ENCODE data around the gene POLR1B.

DNA sequence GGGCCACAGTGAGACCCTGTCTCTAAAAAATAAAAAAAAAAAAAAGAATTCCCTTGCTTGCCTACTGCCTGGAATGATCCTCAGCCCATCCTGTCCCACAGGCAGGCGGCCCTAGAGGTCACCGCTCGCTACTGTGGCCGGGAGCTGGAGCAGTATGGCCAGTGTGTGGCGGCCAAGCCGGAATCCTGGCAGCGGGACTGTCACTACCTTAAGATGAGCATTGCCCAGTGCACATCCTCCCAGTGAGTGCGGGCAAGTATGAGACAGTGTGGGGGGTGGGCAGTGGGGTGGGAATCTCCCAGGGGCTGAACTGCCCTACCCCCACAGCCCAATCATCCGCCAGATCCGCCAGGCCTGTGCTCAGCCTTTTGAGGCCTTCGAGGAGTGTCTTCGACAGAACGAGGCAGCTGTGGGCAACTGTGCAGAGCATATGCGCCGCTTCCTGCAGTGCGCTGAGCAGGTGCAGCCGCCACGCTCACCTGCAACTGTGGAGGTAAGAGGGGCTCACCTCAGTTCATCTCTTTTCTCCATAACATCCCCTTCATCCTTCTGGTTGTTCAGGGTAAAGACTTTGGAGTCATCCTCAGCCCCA, 43.7 kb downstream of the POLR1B start:
- no peak for TF ChIP-seq EZH2 (IDR thresholded peaks at IDR 0.05; ENCODE audit: low read length, unreplicated experiment)
- TF ChIP-seq, protein P1, sequence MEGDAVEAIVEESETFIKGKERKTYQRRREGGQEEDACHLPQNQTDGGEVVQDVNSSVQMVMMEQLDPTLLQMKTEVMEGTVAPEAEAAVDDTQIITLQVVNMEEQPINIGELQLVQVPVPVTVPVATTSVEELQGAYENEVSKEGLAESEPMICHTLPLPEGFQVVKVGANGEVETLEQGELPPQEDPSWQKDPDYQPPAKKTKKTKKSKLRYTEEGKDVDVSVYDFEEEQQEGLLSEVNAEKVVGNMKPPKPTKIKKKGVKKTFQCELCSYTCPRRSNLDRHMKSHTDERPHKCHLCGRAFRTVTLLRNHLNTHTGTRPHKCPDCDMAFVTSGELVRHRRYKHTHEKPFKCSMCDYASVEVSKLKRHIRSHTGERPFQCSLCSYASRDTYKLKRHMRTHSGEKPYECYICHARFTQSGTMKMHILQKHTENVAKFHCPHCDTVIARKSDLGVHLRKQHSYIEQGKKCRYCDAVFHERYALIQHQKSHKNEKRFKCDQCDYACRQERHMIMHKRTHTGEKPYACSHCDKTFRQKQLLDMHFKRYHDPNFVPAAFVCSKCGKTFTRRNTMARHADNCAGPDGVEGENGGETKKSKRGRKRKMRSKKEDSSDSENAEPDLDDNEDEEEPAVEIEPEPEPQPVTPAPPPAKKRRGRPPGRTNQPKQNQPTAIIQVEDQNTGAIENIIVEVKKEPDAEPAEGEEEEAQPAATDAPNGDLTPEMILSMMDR (conservative IDR thresholded peaks at IDR 0.05; ENCODE audit: low read depth, low read length), result no peak
